Measurements from ENCODE around the gene RBM44. TPM values are rescaled to one million over a fixed set of nuclear protein-coding genes. Genes with fewer than 3 reads are reported as not detected.

RBM44 gene
- total and polyA plus RNA-seq, 4 donors = 0.02 to 0.75 (median 0.15) TPM

DNA sequence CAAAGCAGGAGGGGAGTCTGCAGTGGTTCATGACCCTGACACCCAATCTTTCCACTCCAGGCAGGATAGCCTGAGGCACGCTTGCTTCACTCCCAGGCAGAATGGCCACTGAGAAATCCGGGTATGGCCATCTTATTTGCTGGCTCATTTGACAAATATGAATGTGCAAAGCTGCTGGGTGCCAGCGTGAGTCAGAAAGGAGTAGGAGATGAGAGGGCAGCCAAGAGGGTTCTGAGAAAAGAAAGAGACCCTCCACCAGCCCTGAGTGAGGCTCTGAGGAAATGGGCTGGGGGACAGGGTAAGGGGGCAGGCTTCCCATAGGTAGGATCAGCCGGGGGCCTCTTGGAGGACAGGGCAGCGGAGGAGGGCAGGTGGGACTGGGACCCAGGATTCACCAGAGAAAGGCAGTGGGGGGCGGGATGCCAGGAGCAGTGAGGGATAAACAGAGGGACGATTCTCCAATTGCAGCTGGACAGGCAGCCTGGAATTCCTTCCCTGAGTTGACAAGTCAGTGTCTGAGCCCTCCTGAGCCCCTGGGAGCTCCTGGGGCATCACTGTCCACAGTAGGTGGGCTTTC is 76.1 kb downstream of the RBM44 start (continued):
- TF ChIP-seq, protein P1, sequence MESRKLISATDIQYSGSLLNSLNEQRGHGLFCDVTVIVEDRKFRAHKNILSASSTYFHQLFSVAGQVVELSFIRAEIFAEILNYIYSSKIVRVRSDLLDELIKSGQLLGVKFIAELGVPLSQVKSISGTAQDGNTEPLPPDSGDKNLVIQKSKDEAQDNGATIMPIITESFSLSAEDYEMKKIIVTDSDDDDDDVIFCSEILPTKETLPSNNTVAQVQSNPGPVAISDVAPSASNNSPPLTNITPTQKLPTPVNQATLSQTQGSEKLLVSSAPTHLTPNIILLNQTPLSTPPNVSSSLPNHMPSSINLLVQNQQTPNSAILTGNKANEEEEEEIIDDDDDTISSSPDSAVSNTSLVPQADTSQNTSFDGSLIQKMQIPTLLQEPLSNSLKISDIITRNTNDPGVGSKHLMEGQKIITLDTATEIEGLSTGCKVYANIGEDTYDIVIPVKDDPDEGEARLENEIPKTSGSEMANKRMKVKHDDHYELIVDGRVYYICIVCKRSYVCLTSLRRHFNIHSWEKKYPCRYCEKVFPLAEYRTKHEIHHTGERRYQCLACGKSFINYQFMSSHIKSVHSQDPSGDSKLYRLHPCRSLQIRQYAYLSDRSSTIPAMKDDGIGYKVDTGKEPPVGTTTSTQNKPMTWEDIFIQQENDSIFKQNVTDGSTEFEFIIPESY (IDR thresholded peaks at IDR 0.05) = no peak

DNA sequence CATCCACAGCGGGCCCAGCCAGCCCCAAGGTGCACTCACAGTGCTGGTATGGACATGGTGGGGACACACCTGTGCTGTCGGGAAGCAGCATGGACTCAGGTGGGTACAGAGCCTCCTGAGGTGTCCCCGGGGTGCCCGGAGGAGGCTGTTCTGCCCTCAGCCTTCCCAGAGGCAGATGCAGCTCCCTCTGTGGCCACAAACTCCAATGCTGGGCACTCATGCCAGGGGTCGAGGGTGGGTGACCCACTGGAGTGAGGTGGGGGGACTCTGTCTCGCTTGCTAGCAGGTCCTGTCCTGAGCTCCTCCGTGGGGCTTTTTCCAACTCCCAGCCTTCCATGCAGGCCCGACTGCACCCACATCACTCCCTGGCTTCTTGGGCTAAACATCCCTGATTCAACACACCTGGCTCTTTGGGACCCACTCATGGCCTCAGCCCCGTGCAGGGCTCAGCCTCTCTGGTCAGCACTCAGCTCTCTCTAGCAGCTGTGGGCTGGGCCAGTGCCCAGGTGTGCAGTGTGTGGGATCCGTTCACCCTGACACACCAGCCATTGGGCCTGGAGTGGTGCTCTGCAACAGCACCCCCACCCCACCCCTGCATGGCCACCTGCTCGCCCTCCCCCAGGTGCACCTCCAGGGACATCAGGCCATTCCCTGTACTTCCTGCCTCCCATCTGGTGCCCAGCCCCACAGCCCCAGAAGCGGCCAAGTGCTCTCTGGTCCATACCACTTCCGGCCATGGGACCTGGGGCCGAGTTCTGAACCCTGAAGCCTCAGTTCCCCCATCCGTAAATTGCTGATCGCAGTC is 76.9 kb downstream of the RBM44 start:
- H3K27ac ChIP-seq (ENCODE audit: low read depth in 1 of 2, low read length in 2 of 2) = no peak overlapping the region
- H3K4me3 ChIP-seq (ENCODE audit: low read depth in 1 of 3, low read length in 3 of 3) = no peak overlapping the region
- no peak for DNase-seq (ENCODE audit: low spot score)
- 93% methylated on average over 16 of the region's 16 CpGs for WGBS
- H3K9me3 ChIP-seq (ENCODE audit: control insufficient read depth in 4 of 4, low read length in 3 of 4) = no peaks in the 10 kb centered on the region
- no peaks in the 10 kb centered on the region for H3K27me3 ChIP-seq (ENCODE audit: control insufficient read depth in 4 of 4, insufficient read depth in 4 of 4, low read length in 3 of 4)
- H3K9ac ChIP-seq (ENCODE audit: low read depth in 1 of 2, low read length in 2 of 2) = no peak overlapping the region
- H3K4me1 ChIP-seq (ENCODE audit: control insufficient read depth in 4 of 4, insufficient read depth in 4 of 4, low read length in 3 of 4) = no peaks in the 10 kb centered on the region
- H3K36me3 ChIP-seq (ENCODE audit: control insufficient read depth in 4 of 4, insufficient read depth in 3 of 4, low read depth in 1 of 4, low read length in 3 of 4) = no peaks in the 10 kb centered on the region
- TF ChIP-seq FOXA1 (IDR thresholded peaks at IDR 0.05) = no peak
- TF ChIP-seq, protein P2, sequence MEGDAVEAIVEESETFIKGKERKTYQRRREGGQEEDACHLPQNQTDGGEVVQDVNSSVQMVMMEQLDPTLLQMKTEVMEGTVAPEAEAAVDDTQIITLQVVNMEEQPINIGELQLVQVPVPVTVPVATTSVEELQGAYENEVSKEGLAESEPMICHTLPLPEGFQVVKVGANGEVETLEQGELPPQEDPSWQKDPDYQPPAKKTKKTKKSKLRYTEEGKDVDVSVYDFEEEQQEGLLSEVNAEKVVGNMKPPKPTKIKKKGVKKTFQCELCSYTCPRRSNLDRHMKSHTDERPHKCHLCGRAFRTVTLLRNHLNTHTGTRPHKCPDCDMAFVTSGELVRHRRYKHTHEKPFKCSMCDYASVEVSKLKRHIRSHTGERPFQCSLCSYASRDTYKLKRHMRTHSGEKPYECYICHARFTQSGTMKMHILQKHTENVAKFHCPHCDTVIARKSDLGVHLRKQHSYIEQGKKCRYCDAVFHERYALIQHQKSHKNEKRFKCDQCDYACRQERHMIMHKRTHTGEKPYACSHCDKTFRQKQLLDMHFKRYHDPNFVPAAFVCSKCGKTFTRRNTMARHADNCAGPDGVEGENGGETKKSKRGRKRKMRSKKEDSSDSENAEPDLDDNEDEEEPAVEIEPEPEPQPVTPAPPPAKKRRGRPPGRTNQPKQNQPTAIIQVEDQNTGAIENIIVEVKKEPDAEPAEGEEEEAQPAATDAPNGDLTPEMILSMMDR (IDR thresholded peaks at IDR 0.05; ENCODE audit: low read depth, low read length, missing input control) = no peak
- TF ChIP-seq, protein P3, sequence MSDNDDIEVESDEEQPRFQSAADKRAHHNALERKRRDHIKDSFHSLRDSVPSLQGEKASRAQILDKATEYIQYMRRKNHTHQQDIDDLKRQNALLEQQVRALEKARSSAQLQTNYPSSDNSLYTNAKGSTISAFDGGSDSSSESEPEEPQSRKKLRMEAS (IDR thresholded peaks at IDR 0.05) = no peak
- no peak for TF ChIP-seq YY1 (IDR thresholded peaks at IDR 0.05)
- no peak for TF ChIP-seq HNF4G (IDR thresholded peaks at IDR 0.05)
- no peak for TF ChIP-seq SP1 (IDR thresholded peaks at IDR 0.05)
- TF ChIP-seq JUND (IDR thresholded peaks at IDR 0.05) = no peak
- TF ChIP-seq NR2F2 (IDR thresholded peaks at IDR 0.05) = no peak

- Histone ChIP-seq H3K36me3 (ENCODE audit: control insufficient read depth in 4 of 4, insufficient read depth in 3 of 4, low read depth in 1 of 4, low read length in 3 of 4) (no peaks in the 10 kb centered on the region), H3K27ac (ENCODE audit: low read depth in 1 of 2, low read length in 2 of 2) (no peak overlapping the region), H3K27me3 (ENCODE audit: control insufficient read depth in 4 of 4, insufficient read depth in 4 of 4, low read length in 3 of 4) (no peaks in the 10 kb centered on the region), H3K4me3 (ENCODE audit: low read depth in 1 of 3, low read length in 3 of 3) (no peak overlapping the region), H3K9ac (ENCODE audit: low read depth in 1 of 2, low read length in 2 of 2) (no peak overlapping the region), H3K4me1 (ENCODE audit: control insufficient read depth in 4 of 4, insufficient read depth in 4 of 4, low read length in 3 of 4) (no peaks in the 10 kb centered on the region), H3K9me3 (ENCODE audit: control insufficient read depth in 4 of 4, low read length in 3 of 4) (no peaks in the 10 kb centered on the region)
- DNase-seq (ENCODE audit: low spot score) = no peak
- 92% methylated on average over 14 of the region's 14 CpGs for WGBS
- TF ChIP-seq, protein P3 (IDR thresholded peaks at IDR 0.05) = no peak
- no peak for TF ChIP-seq HNF4G (IDR thresholded peaks at IDR 0.05)
- TF ChIP-seq, protein P2 (IDR thresholded peaks at IDR 0.05; ENCODE audit: low read depth, low read length, missing input control) = no peak
- TF ChIP-seq, protein P1 (IDR thresholded peaks at IDR 0.05) = no peak
- TF ChIP-seq FOXA1 (IDR thresholded peaks at IDR 0.05) = no peak
- TF ChIP-seq RAD21 (IDR thresholded peaks at IDR 0.05) = no peak
- no peak for TF ChIP-seq YY1 (IDR thresholded peaks at IDR 0.05)
- TF ChIP-seq HNF4A (conservative IDR thresholded peaks at IDR 0.05) = no peak
Observed at GRCh38 chr2:237876061-237876526, 77.5 kb downstream of the RBM44 start.
